OCI-LY3 (cell line): ENCODE results near the gene PNMT.

Source experiments
- H2AFZ ChIP-seq: fragments of 200-600, 300-600 bp; shearing (Covaris generic); 2 replicates; pipeline ENCODE4 v1.6.0; 2014; ENCODE audit warnings: antibody characterized with exemption, low read depth, low read length
- H3K27ac ChIP-seq: fragments of 200-600, 300-600 bp; sonication (generic); 2 replicates; pipeline ENCODE4 v1.5.1; 2014; ENCODE audit warnings: mild to moderate bottlenecking, low read length, moderate library complexity, mixed read lengths
- H3K27me3 ChIP-seq: fragments of 200-600, 300-600 bp; sonication (generic); 2 replicates; pipeline ENCODE4 v1.6.1; 2014; ENCODE audit warnings: low read depth, low read length, mixed read lengths
- H3K36me3 ChIP-seq: fragments of 200-600, 300-600 bp; sonication (generic); replicated peaks from 2 replicates; pipeline ENCODE3; 2014; ENCODE audit warnings: low read depth, low read length, mixed read lengths
- H3K4me1 ChIP-seq: fragments of 300-600, 200-600 bp; sonication (generic); 2 replicates; pipeline ENCODE4 v1.6.1; 2014; ENCODE audit warnings: low read length, mixed read lengths
- H3K4me2 ChIP-seq: fragments of 200-600, 300-600 bp; sonication (generic); 2 replicates; pipeline ENCODE4 v1.6.1; 2014; ENCODE audit warnings: low read length, mixed read lengths
- H3K4me3 ChIP-seq: fragments of 300-600, 200-600 bp; sonication (generic); 2 replicates; pipeline ENCODE4 v1.5.1; 2014; ENCODE audit warnings: antibody characterized with exemption, mild to moderate bottlenecking, low read length, moderate library complexity
- H3K79me2 ChIP-seq: fragments of 300-600, 200-600 bp; shearing (Covaris generic); 2 replicates; pipeline ENCODE4 v1.6.1; 2014; ENCODE audit warnings: mild to moderate bottlenecking, low read length, mixed read lengths
- H3K9ac ChIP-seq: fragments of 300-600, 200-600 bp; shearing (Covaris generic); 2 replicates; pipeline ENCODE4 v1.6.0; 2014; ENCODE audit warnings: mild to moderate bottlenecking, low read length, moderate library complexity
- H3K9me3 ChIP-seq: fragments of 200-600, 300-600 bp; shearing (Covaris generic); 2 replicates; pipeline ENCODE4 v1.6.1; 2014; ENCODE audit warnings: low read length, mixed read lengths; ENCODE audit not compliant: insufficient read depth
- H4K20me1 ChIP-seq: fragments of 200-600, 300-600 bp; sonication (generic); 2 replicates; pipeline ENCODE4 v1.6.1; 2016; ENCODE audit warnings: low read length, mixed read lengths; ENCODE audit not compliant: insufficient read depth
- CTCF ChIP-seq: fragments of 200-600, 300-600 bp; sonication (generic); IDR thresholded peaks from 2 replicates; pipeline ENCODE4 v1.5.1; 2014; ENCODE audit warnings: antibody characterized with exemption, low read length, low read depth
- EZH2phosphoT487 ChIP-seq: fragments of 200-600 bp; shearing (Covaris generic); IDR thresholded peaks from 2 replicates; pipeline ENCODE4 v1.6.1; 2018; ENCODE audit warnings: antibody characterized with exemption, mixed run types, low read depth

The PNMT gene

GRCh38 chr17:39716879-39717536 is 48.8 kb downstream of the PNMT start:
- Histone ChIP-seq H3K4me3 (peak overlapping the region; percentile 72; the same call in 1 of the 2 replicates), H3K27me3 (no peaks in the 10 kb centered on the region), H3K9ac (peak overlapping the region; percentile 39; the same call in 1 of the 2 replicates), H2AFZ (no peak overlapping the region), H3K4me1 (peaks cover 16% of the 10 kb centered on the region), H3K27ac (no peak overlapping the region), H3K79me2 (no peaks in the 10 kb centered on the region), H4K20me1 (no peaks in the 10 kb centered on the region), H3K4me2 (peak overlapping the region; percentile 80), H3K36me3 (no peaks in the 10 kb centered on the region), H3K9me3 (no peaks in the 10 kb centered on the region)
- TF ChIP-seq CTCF (no peak), EZH2phosphoT487 (no peak)

- Histone ChIP-seq H3K36me3 (no peaks in the 10 kb centered on the region), H4K20me1 (no peaks in the 10 kb centered on the region), H3K9me3 (no peaks in the 10 kb centered on the region), H3K4me1 (peaks cover 16% of the 10 kb centered on the region), H2AFZ (no peak overlapping the region), H3K4me2 (no peak overlapping the region), H3K27ac (no peak overlapping the region), H3K9ac (no peak overlapping the region), H3K4me3 (no peak overlapping the region), H3K27me3 (no peaks in the 10 kb centered on the region), H3K79me2 (no peaks in the 10 kb centered on the region)
- TF ChIP-seq CTCF (no peak), EZH2phosphoT487 (no peak)
These were observed 49.4 kb downstream of the PNMT start for GRCh38 chr17:39717660-39718059.

- Histone ChIP-seq H3K4me1 (peaks cover 22% of the 10 kb centered on the region), H4K20me1 (no peaks in the 10 kb centered on the region), H3K36me3 (no peaks in the 10 kb centered on the region), H3K9ac (no peak overlapping the region), H3K4me3 (no peak overlapping the region), H3K9me3 (no peaks in the 10 kb centered on the region), H3K79me2 (no peaks in the 10 kb centered on the region), H3K4me2 (no peak overlapping the region), H3K27ac (no peak overlapping the region), H2AFZ (no peak overlapping the region), H3K27me3 (no peaks in the 10 kb centered on the region)
- TF ChIP-seq EZH2phosphoT487 (no peak), CTCF (no peak)
These were observed 51.5 kb downstream of the PNMT start for GRCh38 chr17:39719563-39720355.
